Measurements from ENCODE around the gene SUPT4H1. TPM values are rescaled to one million over a fixed set of nuclear protein-coding genes. Genes with fewer than 3 reads are reported as not detected.
A peak's percentile ranks its signal among the peaks of the same experiment; 100 is the strongest.

SUPT4H1 gene
- total and polyA plus RNA-seq, 2 experiments from 2014 or later = 82.2 to 83.7 TPM

DNA sequence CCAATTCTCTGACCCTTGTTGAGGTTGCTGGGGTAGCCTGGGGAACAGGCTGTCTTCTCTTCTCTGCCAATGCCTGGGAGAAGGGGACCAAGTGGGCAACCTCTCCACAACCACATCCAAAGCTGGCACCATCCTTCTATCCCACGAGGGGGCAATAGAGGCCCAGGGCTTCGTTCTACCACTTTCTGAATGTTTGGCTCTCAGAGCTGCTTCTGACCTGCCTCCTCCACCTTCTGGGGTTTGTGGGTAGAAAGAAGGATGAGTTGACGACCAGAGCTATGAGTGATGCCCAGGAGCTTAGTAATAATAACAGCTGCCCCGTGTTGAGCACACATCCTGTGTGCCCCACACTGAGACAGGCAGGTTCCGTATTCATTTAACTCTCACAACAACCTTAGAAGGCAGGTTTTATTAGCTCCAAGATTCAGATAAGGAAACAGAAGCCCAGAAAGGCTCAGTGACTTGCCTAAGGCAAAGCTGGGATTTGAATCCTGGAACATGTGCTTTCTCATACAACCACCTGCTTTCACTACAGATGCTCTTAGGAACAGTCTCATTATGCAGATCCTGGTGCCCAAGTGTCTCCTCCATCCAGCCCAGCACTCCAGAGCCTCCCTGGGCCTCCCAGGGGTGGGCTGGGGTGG lies 34.5 kb downstream of the SUPT4H1 start:
- Mint-ChIP-seq H3K4me3 (no peak overlapping the region), H3K36me3 (ENCODE audit: low read depth) (no peaks in the 10 kb centered on the region), H3K27me3 (ENCODE audit: insufficient read depth, low read depth, poor library complexity) (peaks cover 9% of the 10 kb centered on the region), H3K4me1 (peaks cover 10% of the 10 kb centered on the region), H3K27ac (no peak overlapping the region), H3K9me3 (no peaks in the 10 kb centered on the region)
- Histone ChIP-seq H4K20me1 (replicated peaks; ENCODE audit: insufficient read depth) (no peaks in the 10 kb centered on the region), H3K79me2 (replicated peaks; ENCODE audit: insufficient read depth) (no peaks in the 10 kb centered on the region), H3K27ac (ENCODE audit: low read depth) (no peak overlapping the region), H3K4me3 (no peak overlapping the region), H3K4me1 (ENCODE audit: insufficient read depth) (no peaks in the 10 kb centered on the region), H3K36me3 (ENCODE audit: insufficient read depth) (no peaks in the 10 kb centered on the region), H2AFZ (no peak overlapping the region), H3K9me2 (ENCODE audit: insufficient read depth) (no peaks in the 10 kb centered on the region), H3K27me3 (ENCODE audit: insufficient read depth) (no peaks in the 10 kb centered on the region), H3K4me2 (no peak overlapping the region), H3F3A (replicated peaks; ENCODE audit: low read depth) (no peaks in the 10 kb centered on the region)
- ATAC-seq (peak; percentile 90), DNase-seq (ENCODE audit: low spot score) (peak; percentile 77)
- TF ChIP-seq CREB1 (CRISPR knock-in tag; IDR thresholded peaks at IDR 0.05; ENCODE audit: low read depth) = no peak
- no peak for TF ChIP-seq ZNF114 (CRISPR knock-in tag; IDR thresholded peaks at IDR 0.05)
- TF ChIP-seq, protein P1, sequence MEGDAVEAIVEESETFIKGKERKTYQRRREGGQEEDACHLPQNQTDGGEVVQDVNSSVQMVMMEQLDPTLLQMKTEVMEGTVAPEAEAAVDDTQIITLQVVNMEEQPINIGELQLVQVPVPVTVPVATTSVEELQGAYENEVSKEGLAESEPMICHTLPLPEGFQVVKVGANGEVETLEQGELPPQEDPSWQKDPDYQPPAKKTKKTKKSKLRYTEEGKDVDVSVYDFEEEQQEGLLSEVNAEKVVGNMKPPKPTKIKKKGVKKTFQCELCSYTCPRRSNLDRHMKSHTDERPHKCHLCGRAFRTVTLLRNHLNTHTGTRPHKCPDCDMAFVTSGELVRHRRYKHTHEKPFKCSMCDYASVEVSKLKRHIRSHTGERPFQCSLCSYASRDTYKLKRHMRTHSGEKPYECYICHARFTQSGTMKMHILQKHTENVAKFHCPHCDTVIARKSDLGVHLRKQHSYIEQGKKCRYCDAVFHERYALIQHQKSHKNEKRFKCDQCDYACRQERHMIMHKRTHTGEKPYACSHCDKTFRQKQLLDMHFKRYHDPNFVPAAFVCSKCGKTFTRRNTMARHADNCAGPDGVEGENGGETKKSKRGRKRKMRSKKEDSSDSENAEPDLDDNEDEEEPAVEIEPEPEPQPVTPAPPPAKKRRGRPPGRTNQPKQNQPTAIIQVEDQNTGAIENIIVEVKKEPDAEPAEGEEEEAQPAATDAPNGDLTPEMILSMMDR (conservative IDR thresholded peaks at IDR 0.05; ENCODE audit: low read depth in 2 of 2) = peak; percentile 64 to 84
- no peak for TF ChIP-seq STAT1 (IDR thresholded peaks at IDR 0.05; ENCODE audit: unreplicated experiment)
- TF ChIP-seq POLR2AphosphoS5 (IDR thresholded peaks at IDR 0.05; ENCODE audit: low read depth) = no peak
- TF ChIP-seq, protein P2, sequence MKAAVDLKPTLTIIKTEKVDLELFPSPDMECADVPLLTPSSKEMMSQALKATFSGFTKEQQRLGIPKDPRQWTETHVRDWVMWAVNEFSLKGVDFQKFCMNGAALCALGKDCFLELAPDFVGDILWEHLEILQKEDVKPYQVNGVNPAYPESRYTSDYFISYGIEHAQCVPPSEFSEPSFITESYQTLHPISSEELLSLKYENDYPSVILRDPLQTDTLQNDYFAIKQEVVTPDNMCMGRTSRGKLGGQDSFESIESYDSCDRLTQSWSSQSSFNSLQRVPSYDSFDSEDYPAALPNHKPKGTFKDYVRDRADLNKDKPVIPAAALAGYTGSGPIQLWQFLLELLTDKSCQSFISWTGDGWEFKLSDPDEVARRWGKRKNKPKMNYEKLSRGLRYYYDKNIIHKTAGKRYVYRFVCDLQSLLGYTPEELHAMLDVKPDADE (IDR thresholded peaks at IDR 0.05) = no peak
- TF ChIP-seq ZNF331 (CRISPR knock-in tag; IDR thresholded peaks at IDR 0.05; ENCODE audit: low read depth) = no peak

DNA sequence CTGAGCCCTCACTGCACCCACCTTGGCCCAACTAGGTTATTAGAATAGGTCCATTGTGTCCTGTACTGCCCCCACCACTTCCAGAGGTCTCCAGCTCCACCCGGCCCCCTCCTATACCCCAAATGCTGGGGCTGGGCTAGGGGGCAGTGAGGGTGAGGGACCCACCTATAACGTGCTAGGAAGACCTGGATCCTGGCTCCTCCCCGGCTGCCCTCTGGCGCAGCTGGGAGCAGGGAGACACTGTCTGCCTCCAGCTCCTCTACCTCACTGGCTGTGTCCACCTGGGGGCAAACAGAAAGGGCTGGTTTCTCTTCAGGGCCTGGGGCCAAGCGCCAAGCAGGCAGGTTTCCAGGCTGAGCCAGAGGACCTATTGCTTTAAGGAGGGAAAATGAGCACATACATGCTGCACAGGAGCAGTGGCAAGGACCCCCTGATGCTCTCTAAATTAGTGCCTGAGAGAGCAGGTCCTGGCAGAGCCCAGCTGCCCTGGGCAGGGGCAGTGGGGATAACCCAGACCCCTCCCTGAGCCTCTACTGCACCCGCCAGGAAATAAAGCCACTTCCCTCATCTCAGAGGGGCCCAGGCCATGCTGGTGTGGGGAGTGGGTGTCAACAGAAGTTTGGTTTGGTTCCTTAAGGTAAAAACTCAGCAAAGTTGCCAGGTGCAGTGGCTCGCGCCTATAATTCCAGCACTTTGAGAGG lies 35.6 kb downstream of the SUPT4H1 start:
- ATAC-seq = no peak

More for the DNA sequence above, 35.6 kb downstream of the SUPT4H1 start:
- no peak for TF ChIP-seq CREB1 (CRISPR knock-in tag; IDR thresholded peaks at IDR 0.05; ENCODE audit: low read depth)
- no peak for TF ChIP-seq NANOG (IDR thresholded peaks at IDR 0.05; ENCODE audit: borderline replicate concordance)
- Mint-ChIP-seq H3K27ac (no peak overlapping the region), H3K4me1 (peaks cover 12% of the 10 kb centered on the region), H3K9me3 (no peaks in the 10 kb centered on the region), H3K36me3 (ENCODE audit: low read depth) (no peaks in the 10 kb centered on the region), H3K4me3 (no peak overlapping the region), H3K27me3 (ENCODE audit: insufficient read depth, low read depth, poor library complexity) (peaks cover 5% of the 10 kb centered on the region)
- no peak overlapping the region for H3K4me3 ChIP-seq
- no peaks in the 10 kb centered on the region for H3F3A ChIP-seq (replicated peaks; ENCODE audit: low read depth)
- H4K20me1 ChIP-seq (replicated peaks; ENCODE audit: insufficient read depth) = no peaks in the 10 kb centered on the region
- H3K9me2 ChIP-seq (ENCODE audit: insufficient read depth) = no peaks in the 10 kb centered on the region
- no peak for DNase-seq (ENCODE audit: low spot score)
- H3K27ac ChIP-seq (ENCODE audit: low read depth) = no peak overlapping the region
- no peaks in the 10 kb centered on the region for H3K79me2 ChIP-seq (replicated peaks; ENCODE audit: insufficient read depth)
- H3K4me2 ChIP-seq = no peak overlapping the region
- H3K27me3 ChIP-seq (ENCODE audit: insufficient read depth) = no peaks in the 10 kb centered on the region
- H3K36me3 ChIP-seq (ENCODE audit: insufficient read depth) = no peaks in the 10 kb centered on the region
- no peaks in the 10 kb centered on the region for H3K4me1 ChIP-seq (ENCODE audit: insufficient read depth)
- H2AFZ ChIP-seq = no peak overlapping the region
